Lower leg skin (tissue), 3 donors: ENCODE measurements around the gene NTM.

Experiments used
- CTCF ChIP-seq, 3 donors: fragments of 450-650 bp; IDR thresholded peaks; one replicate each; pipeline ENCODE4 v1.5.1; 2016; ENCODE audit warnings: antibody characterized with exemption in 3 of 3, mild to moderate bottlenecking in 3 of 3, moderate library complexity in 2 of 3
- POLR2A ChIP-seq, 2 donors: fragments of 450-650 bp; IDR thresholded peaks; one replicate each; pipeline ENCODE4 v1.6.1; 2016 to 2017; ENCODE audit warnings: antibody characterized with exemption in 2 of 2, mild to moderate bottlenecking in 1 of 2, moderate library complexity in 1 of 2

- no peak for TF ChIP-seq CTCF (IDR thresholded peaks at IDR 0.05)
- TF ChIP-seq POLR2A (IDR thresholded peaks at IDR 0.05), result no peak
Measured at GRCh38 chr11:131980888-131981668, 610.7 kb downstream of the NTM start.
